A673 (cell line): ENCODE data around the gene HEXIM2.
"Not testable (repeated sequence)": the region's sequence is repeated elsewhere in the genome, so short reads cannot be mapped to it uniquely, and the experiment has no call there.

Experiments
- CTCF ChIP-seq: fragments of 300-800, 200-600 bp; sonication (generic); conservative IDR thresholded peaks from 2 replicates; pipeline ENCODE4 v1.5.1; 2017; ENCODE audit warnings: low read depth, mild to moderate bottlenecking, antibody characterized with exemption, low read length, moderate library complexity, mixed read lengths
- EZH2 ChIP-seq: fragments of 200-600 bp; sonication (generic); IDR thresholded peaks from 2 replicates; pipeline ENCODE4 v1.6.1; 2017; ENCODE audit warnings: borderline replicate concordance, low read depth, mild to moderate bottlenecking, mixed read lengths, antibody characterized with exemption, low read length; ENCODE audit not compliant: poor library complexity, severe bottlenecking

GRCh38 chr17:45124797-45125122 lies 36.9 kb upstream of the HEXIM2 start:
- TF ChIP-seq CTCF, EZH2: not testable (repeated sequence)
